GM12874 (cell line): ENCODE data around the gene SCN10A.

Experiments used
- CTCF ChIP-seq: IDR thresholded peaks from 2 replicates; pipeline ENCODE4 v1.5.1; 2011; ENCODE audit warnings: low read depth, mild to moderate bottlenecking, control low read depth, low read length, moderate library complexity; ENCODE audit not compliant: insufficient read depth

Gene SCN10A

GRCh38 chr3:38816026-38816425 is at the start of gene SCN10A:
Gene SCN10A, minus strand, starts transcription at chr3:38816217. Its CDS starts 22,207 bp downstream, at chr3:38794010.
- no peak for TF ChIP-seq CTCF

DNA sequence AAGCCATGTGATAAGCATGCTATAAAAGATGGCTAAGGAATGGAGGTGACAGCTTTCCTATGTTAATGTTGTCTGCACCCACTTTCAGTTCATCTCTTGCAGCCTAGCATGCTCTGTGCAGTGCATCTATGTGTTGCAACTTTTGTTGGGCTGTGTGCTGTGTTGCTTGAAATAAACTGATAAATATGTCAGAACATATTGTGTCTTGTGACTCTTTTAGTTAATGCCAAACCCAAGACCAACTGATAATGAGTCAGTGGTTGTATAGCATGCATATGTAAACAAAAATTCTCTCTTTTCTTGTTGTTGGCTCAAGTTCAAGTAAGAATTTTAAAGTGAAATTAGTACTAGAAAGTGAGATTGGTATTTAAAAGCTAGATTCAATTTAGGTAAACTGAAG is 37.0 kb upstream of the SCN10A start:
- no peak for TF ChIP-seq CTCF

- TF ChIP-seq CTCF = no peak
These were observed 27.9 kb upstream of the SCN10A start for GRCh38 chr3:38843898-38844297.

- no peak for TF ChIP-seq CTCF
These were observed 26.4 kb upstream of the SCN10A start for GRCh38 chr3:38842266-38842965.

DNA sequence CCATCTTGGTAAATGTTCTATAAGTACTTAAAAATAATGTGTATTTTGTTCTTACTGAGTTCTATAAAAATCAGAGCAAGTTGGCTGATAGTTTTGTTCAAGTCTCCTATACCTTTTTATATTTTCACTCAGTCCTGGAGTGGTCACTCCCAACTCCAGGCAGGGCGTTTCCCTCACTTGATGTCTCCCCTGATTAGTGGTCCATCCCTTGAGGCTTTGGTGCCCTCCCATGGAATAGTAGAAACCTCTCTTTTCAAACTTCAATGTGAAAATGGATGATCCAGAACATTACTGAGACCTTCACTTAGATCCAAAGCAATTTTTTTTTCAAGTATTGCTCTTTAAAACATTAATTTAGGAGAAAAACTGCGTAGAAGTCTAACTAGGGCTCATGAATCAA is 25.0 kb upstream of the SCN10A start:
- no peak for TF ChIP-seq CTCF

DNA sequence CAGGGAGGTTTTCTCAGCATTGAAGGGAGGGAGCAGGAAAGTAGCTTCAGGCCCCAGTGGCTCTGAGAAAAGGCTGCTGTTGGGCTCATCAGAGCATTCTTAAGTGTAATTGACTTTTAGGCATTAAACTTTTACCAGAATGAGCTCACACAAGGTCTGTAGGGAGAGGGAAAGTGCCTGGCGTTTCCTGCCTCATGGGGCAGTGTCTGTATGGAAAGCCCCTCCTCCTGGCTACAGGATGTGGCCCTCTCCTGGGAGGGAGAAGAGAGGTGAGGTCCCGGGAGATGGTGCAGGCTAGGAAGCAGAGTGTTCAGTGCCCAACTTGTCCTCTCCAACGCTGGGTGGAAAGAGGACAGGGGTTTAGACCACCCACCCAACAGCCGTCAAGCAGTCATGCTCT is 21.3 kb upstream of the SCN10A start:
- TF ChIP-seq CTCF = no peak

- no peak for TF ChIP-seq CTCF
These were observed 20.5 kb upstream of the SCN10A start for GRCh38 chr3:38836561-38836960.
